Measurements from ENCODE around the gene BABAM2. TPM values are rescaled to one million over a fixed set of nuclear protein-coding genes. Genes with fewer than 3 reads are reported as not detected.

BABAM2 gene
- total RNA-seq, 1 donor from 2014 or later: 58.9 TPM

GRCh38 chr2:27931361-27931950 is 40.9 kb downstream of the BABAM2 start:
- DNase-seq: no peak
- Histone ChIP-seq H3K27me3 (ENCODE audit: low read depth) (no peaks in the 10 kb centered on the region), H3K4me3 (no peak overlapping the region), H3K27ac (replicated peaks) (no peak overlapping the region), H3K9me3 (replicated peaks) (no peaks in the 10 kb centered on the region), H3K36me3 (peaks cover 10% of the 10 kb centered on the region), H3K4me1 (no peaks in the 10 kb centered on the region)
- no peak for TF ChIP-seq CTCF (IDR thresholded peaks at IDR 0.05; ENCODE audit: borderline replicate concordance)
- intact Hi-C loops (cut with micrococcal nuclease): no loop called here

- intact Hi-C loops (cut with micrococcal nuclease): no loop called here
- Histone ChIP-seq H3K9me3 (replicated peaks) (no peaks in the 10 kb centered on the region), H3K27me3 (ENCODE audit: low read depth) (no peaks in the 10 kb centered on the region), H3K36me3 (peaks cover 10% of the 10 kb centered on the region), H3K4me1 (no peaks in the 10 kb centered on the region), H3K4me3 (no peak overlapping the region), H3K27ac (replicated peaks) (no peak overlapping the region)
- no peak for DNase-seq
- TF ChIP-seq CTCF (IDR thresholded peaks at IDR 0.05; ENCODE audit: borderline replicate concordance): no peak
Observed at GRCh38 chr2:27932396-27932795, 41.9 kb downstream of the BABAM2 start.

- peaks cover 7% of the 10 kb centered on the region for H3K36me3 ChIP-seq
- no peak overlapping the region for H3K27ac ChIP-seq (replicated peaks)
- H3K27me3 ChIP-seq (ENCODE audit: low read depth): no peaks in the 10 kb centered on the region
- no peak for DNase-seq
- peaks cover 1% of the 10 kb centered on the region for H3K4me1 ChIP-seq
- intact Hi-C loops (cut with micrococcal nuclease): no loop called here
- no peaks in the 10 kb centered on the region for H3K9me3 ChIP-seq (replicated peaks)
- no peak overlapping the region for H3K4me3 ChIP-seq
- no peak for TF ChIP-seq CTCF (IDR thresholded peaks at IDR 0.05; ENCODE audit: borderline replicate concordance)
Observed at GRCh38 chr2:27935026-27935425, 44.5 kb downstream of the BABAM2 start.

- intact Hi-C loops (cut with micrococcal nuclease): no loop called here
- Histone ChIP-seq H3K9me3 (replicated peaks) (no peaks in the 10 kb centered on the region), H3K27ac (replicated peaks) (no peak overlapping the region), H3K4me3 (no peak overlapping the region), H3K36me3 (no peaks in the 10 kb centered on the region), H3K27me3 (ENCODE audit: low read depth) (no peaks in the 10 kb centered on the region), H3K4me1 (peaks cover 8% of the 10 kb centered on the region)
- TF ChIP-seq CTCF (IDR thresholded peaks at IDR 0.05; ENCODE audit: borderline replicate concordance): no peak
- DNase-seq: no peak
Observed at GRCh38 chr2:27940090-27940671, 49.7 kb downstream of the BABAM2 start.

- Histone ChIP-seq H3K4me3 (no peak overlapping the region), H3K36me3 (no peaks in the 10 kb centered on the region), H3K4me1 (peaks cover 8% of the 10 kb centered on the region), H3K27me3 (ENCODE audit: low read depth) (no peaks in the 10 kb centered on the region), H3K9me3 (replicated peaks) (no peaks in the 10 kb centered on the region), H3K27ac (replicated peaks) (no peak overlapping the region)
- intact Hi-C loops (cut with micrococcal nuclease): no loop called here
- no peak for TF ChIP-seq CTCF (IDR thresholded peaks at IDR 0.05; ENCODE audit: borderline replicate concordance)
- no peak for DNase-seq
Observed at GRCh38 chr2:27940982-27941381, 50.5 kb downstream of the BABAM2 start.

All from left ventricle myocardium inferior (tissue), 1 donor.